ENCODE data around the gene CADM1. TPM values are rescaled to one million over a fixed set of nuclear protein-coding genes. Genes with fewer than 3 reads are reported as not detected.
A peak's percentile ranks its signal among the peaks of the same experiment; 100 is the strongest.

Gene CADM1
- total RNA-seq, 2 experiments from 2014 or later = 0.47 to 0.63 TPM

DNA sequence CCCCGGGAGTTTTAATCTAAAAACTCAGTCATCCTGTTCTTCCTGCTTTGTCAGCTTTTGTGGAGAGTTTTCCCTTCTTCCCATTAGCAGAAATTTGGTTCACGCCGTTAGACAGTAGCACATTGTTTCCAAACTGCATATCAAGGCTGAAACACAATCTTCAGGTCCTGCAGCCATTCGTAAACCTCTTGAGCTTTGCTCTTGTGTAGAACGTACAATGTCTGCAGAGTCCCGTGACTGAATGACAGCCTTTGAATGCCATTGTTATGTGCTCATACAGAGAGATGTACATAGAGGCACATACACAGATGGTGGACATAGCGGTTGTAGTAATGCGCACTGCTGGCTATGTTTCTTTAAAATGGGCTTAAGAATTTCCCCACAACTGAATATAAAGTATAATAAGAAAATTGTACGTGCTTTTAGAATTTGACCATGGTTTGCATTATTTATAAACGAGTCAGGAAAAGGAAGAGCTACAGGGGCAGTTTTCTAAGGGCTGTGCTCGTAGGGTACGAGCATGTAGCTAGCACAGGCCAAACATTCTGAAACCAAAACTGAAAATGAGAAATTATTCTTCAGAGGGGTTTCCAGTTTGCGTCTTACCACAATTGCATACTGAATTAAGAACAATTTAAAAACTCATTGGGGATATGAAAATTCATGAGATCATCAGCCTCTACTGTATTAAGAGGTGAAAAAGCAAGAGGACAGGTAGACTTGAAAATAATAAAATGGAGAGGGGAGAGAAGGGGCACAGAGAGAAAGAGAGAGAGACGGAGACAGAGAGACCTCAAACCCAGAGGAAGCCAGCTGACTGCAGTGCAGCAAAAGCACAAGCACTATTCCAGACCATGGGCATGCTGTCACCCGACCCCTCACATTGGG is 310.1 kb downstream of the CADM1 start:
- POLR2A ChIA-PET = interaction anchor here (0.7 kb wide), 1 partner anchor 361 kb away, joined by 3 read pairs; no protein-coding TSS in a partner anchor
- Mint-ChIP-seq H3K4me3 (peak overlapping the region; percentile 30), H3K36me3 (ENCODE audit: low read depth) (no peaks in the 10 kb centered on the region), H3K9me3 (no peaks in the 10 kb centered on the region), H3K27me3 (peaks cover 3% of the 10 kb centered on the region), H3K4me1 (ENCODE audit: low read depth) (peaks cover 6% of the 10 kb centered on the region), H3K27ac (peak overlapping the region; percentile 53)
- intact Hi-C loops (cut with micrococcal nuclease) = no loop called here
- ATAC-seq = peak; percentile 75
- CTCF ChIA-PET = no interaction called here
- TF ChIP-seq CTCF (IDR thresholded peaks at IDR 0.05) = no peak
- DNase-seq = no peak

DNA sequence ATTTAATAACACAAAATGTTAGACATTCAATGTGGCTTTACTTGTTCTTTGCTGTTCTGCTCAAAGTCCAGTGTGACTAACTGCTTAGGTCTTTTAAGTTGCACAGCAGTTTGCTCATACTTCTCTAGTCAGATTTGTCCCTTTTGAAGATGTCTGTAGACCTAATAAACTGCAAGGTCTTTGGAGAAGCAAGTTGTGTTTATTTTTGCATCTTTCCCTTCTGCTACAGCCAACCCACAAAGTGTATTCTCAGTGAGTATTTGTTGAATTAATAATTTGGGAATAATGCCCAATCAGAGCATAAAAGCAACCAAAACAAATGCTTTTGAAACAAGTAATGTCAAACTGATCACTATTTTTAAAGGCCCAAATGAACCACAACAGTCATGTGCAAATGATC is 312.5 kb downstream of the CADM1 start:
- Mint-ChIP-seq H3K27ac (no peak overlapping the region), H3K4me1 (ENCODE audit: low read depth) (peaks cover 6% of the 10 kb centered on the region), H3K27me3 (peaks cover 3% of the 10 kb centered on the region), H3K9me3 (no peaks in the 10 kb centered on the region), H3K36me3 (ENCODE audit: low read depth) (no peaks in the 10 kb centered on the region), H3K4me3 (no peak overlapping the region)
- DNase-seq (no peak), ATAC-seq (no peak)
- ChIA-PET POLR2A (no interaction called here), CTCF (interaction anchor here (1.2 kb wide), 1 partner anchor 22 kb away, joined by 3 read pairs; no protein-coding TSS in a partner anchor)
- no peak for TF ChIP-seq CTCF (IDR thresholded peaks at IDR 0.05)
- intact Hi-C loops (cut with micrococcal nuclease) = no loop called here

DNA sequence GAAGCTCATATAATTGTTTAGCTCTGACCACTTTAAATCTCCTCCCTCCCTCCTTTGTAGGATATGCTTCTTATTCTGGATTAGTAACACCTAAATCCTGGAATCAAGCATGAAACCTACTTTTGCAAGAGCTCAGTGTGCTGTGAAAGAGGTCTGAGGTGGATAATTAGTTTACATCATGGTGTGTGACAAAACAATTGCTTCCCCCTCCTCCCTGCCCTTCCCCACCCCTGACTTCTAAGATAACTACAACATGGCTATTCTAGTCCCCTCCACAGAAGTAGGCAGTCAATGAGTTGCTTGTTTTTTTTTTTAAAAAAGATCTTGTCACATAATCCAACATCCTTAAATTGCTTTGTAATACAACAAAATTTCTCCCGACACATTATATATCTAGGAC is 314.0 kb downstream of the CADM1 start:
- no peak overlapping the region for H3K27ac Mint-ChIP-seq
- no peaks in the 10 kb centered on the region for H3K36me3 Mint-ChIP-seq (ENCODE audit: low read depth)
- intact Hi-C loops (cut with micrococcal nuclease) = no loop called here
- ATAC-seq (no peak), DNase-seq (no peak)
- H3K27me3 Mint-ChIP-seq = peaks cover 3% of the 10 kb centered on the region
- no peak overlapping the region for H3K4me3 Mint-ChIP-seq
- no peak for TF ChIP-seq CTCF (IDR thresholded peaks at IDR 0.05)
- CTCF ChIA-PET = no interaction called here
- H3K4me1 Mint-ChIP-seq (ENCODE audit: low read depth) = peaks cover 6% of the 10 kb centered on the region
- POLR2A ChIA-PET = no interaction called here
- no peaks in the 10 kb centered on the region for H3K9me3 Mint-ChIP-seq

GRCh38 chr11:115188898-115189278 is 315.3 kb downstream of the CADM1 start:
- H3K9me3 Mint-ChIP-seq = no peaks in the 10 kb centered on the region
- no peak for TF ChIP-seq CTCF (IDR thresholded peaks at IDR 0.05)
- H3K4me3 Mint-ChIP-seq = no peak overlapping the region
- peaks cover 3% of the 10 kb centered on the region for H3K27me3 Mint-ChIP-seq
- intact Hi-C loops (cut with micrococcal nuclease) = no loop called here
- no peak for DNase-seq
- no peak for ATAC-seq
- ChIA-PET POLR2A (no interaction called here), CTCF (no interaction called here)
- no peaks in the 10 kb centered on the region for H3K4me1 Mint-ChIP-seq (ENCODE audit: low read depth)
- no peaks in the 10 kb centered on the region for H3K36me3 Mint-ChIP-seq (ENCODE audit: low read depth)
- H3K27ac Mint-ChIP-seq = no peak overlapping the region

GRCh38 chr11:115188188-115188897 is 315.9 kb downstream of the CADM1 start:
- H3K27me3 Mint-ChIP-seq = peaks cover 3% of the 10 kb centered on the region
- POLR2A ChIA-PET = no interaction called here
- no peak overlapping the region for H3K4me3 Mint-ChIP-seq
- H3K27ac Mint-ChIP-seq = no peak overlapping the region
- no peaks in the 10 kb centered on the region for H3K4me1 Mint-ChIP-seq (ENCODE audit: low read depth)
- DNase-seq (no peak), ATAC-seq (no peak)
- H3K9me3 Mint-ChIP-seq = no peaks in the 10 kb centered on the region
- no peak for TF ChIP-seq CTCF (IDR thresholded peaks at IDR 0.05)
- no peaks in the 10 kb centered on the region for H3K36me3 Mint-ChIP-seq (ENCODE audit: low read depth)
- CTCF ChIA-PET = no interaction called here
- intact Hi-C loops (cut with micrococcal nuclease) = no loop called here
